Activated CD4-positive, CD25-positive, alpha-beta regulatory T cell (primary cell): ENCODE data around the gene HIRA.
"Not testable (repeated sequence)": the region's sequence is repeated elsewhere in the genome, so short reads cannot be mapped to it uniquely, and the experiment has no call there.

ENCODE experiments used
- DNase-seq, 4 experiments: peaks; one replicate each; lab custom pipeline; 2025; lab: John Stamatoyannopoulos, UW

The HIRA gene

GRCh38 chr22:19330205-19330604 is 101.3 kb downstream of the HIRA start:
- not testable (repeated sequence) for DNase-seq

- DNase-seq: no peak
These were observed 102.1 kb downstream of the HIRA start for GRCh38 chr22:19329454-19329853.

- no peak for DNase-seq
These were observed 106.1 kb downstream of the HIRA start for GRCh38 chr22:19325296-19325948.

GRCh38 chr22:19323420-19323819 is 108.1 kb downstream of the HIRA start:
- DNase-seq: not testable (repeated sequence)

GRCh38 chr22:19321757-19322156 is 109.8 kb downstream of the HIRA start:
- DNase-seq: no peak

GRCh38 chr22:19320136-19320535 is 111.4 kb downstream of the HIRA start:
- not testable (repeated sequence) for DNase-seq

GRCh38 chr22:19319281-19319680 is 112.3 kb downstream of the HIRA start:
- DNase-seq: no peak

GRCh38 chr22:19317865-19318264 is 113.7 kb downstream of the HIRA start:
- DNase-seq: no peak

GRCh38 chr22:19307872-19308271 is 123.7 kb downstream of the HIRA start:
- DNase-seq: no peak

GRCh38 chr22:19306535-19306934 is 125.0 kb downstream of the HIRA start:
- not testable (repeated sequence) for DNase-seq

GRCh38 chr22:19304547-19304946 is 127.0 kb downstream of the HIRA start:
- no peak for DNase-seq

- DNase-seq: no peak
These were observed 127.7 kb downstream of the HIRA start for GRCh38 chr22:19303785-19304184.

GRCh38 chr22:19295733-19296132 is 135.8 kb downstream of the HIRA start:
- DNase-seq: no peak

GRCh38 chr22:19292458-19293230 is 138.9 kb downstream of the HIRA start:
- DNase-seq: no peak

GRCh38 chr22:19291580-19292457 is 139.7 kb downstream of the HIRA start, which contains the start of gene CLTCL1:
CLTCL1 (minus strand) TSS chr22:19291719; CDS start chr22:19291641, 78 bp downstream.
- peak; percentile 44 to 55 (median 52) for DNase-seq

GRCh38 chr22:19291218-19291579 is 140.3 kb downstream of the HIRA start:
- DNase-seq: no peak

- DNase-seq: no peak
These were observed 140.9 kb downstream of the HIRA start for GRCh38 chr22:19290400-19291217.

- no peak for DNase-seq
These were observed 141.9 kb downstream of the HIRA start for GRCh38 chr22:19289475-19290161.

GRCh38 chr22:19287889-19288288 is 143.6 kb downstream of the HIRA start:
- DNase-seq: no peak

GRCh38 chr22:19287076-19287707 is 144.3 kb downstream of the HIRA start:
- DNase-seq: no peak
